H9 (cell line): ENCODE results near the gene CEP41. TPM values are rescaled to one million over a fixed set of nuclear protein-coding genes. Genes with fewer than 3 reads are reported as not detected.

Experiments
- DNase-seq: peaks from one replicate; pipeline ENCODE4 v3.0.0-alpha.2; 2017
- H2AFZ ChIP-seq: one replicate; pipeline ENCODE4 v1.6.1; 2013; ENCODE audit warnings: mild to moderate bottlenecking, low read length, control low read depth, moderate library complexity
- H2AK5ac ChIP-seq: 2 replicates; pipeline ENCODE4 v1.6.1; 2013; ENCODE audit warnings: low read length, control low read depth, mixed read lengths; ENCODE audit not compliant: insufficient read length
- H2BK120ac ChIP-seq: one replicate; pipeline ENCODE4 v1.6.1; 2013; ENCODE audit warnings: low read depth, mild to moderate bottlenecking, low read length, control low read depth, inconsistent platforms; ENCODE audit not compliant: poor library complexity, severe bottlenecking
- H2BK12ac ChIP-seq: 2 replicates; pipeline ENCODE4 v1.6.1; 2013; ENCODE audit warnings: low read length, control low read depth, mixed read lengths, low read depth; ENCODE audit not compliant: insufficient read length
- H2BK15ac ChIP-seq: 2 replicates; pipeline ENCODE4 v1.6.1; 2013; ENCODE audit warnings: low read depth, low read length, control low read depth
- H2BK20ac ChIP-seq: one replicate; pipeline ENCODE4 v1.6.1; 2013; ENCODE audit warnings: low read depth, mild to moderate bottlenecking, low read length, control low read depth, inconsistent platforms; ENCODE audit not compliant: poor library complexity, severe bottlenecking
- H2BK5ac ChIP-seq: 2 replicates; pipeline ENCODE4 v1.6.1; 2013; ENCODE audit warnings: low read length, control low read depth, mixed read lengths; ENCODE audit not compliant: insufficient read length
- H3K14ac ChIP-seq: 2 replicates; pipeline ENCODE4 v1.6.1; 2013; ENCODE audit warnings: low read length, control low read depth; ENCODE audit not compliant: insufficient read depth
- H3K18ac ChIP-seq: 2 replicates; pipeline ENCODE4 v1.6.1; 2013; ENCODE audit warnings: low read depth, mild to moderate bottlenecking, mixed read lengths, low read length, control low read depth; ENCODE audit not compliant: insufficient read length
- H3K23ac ChIP-seq: 2 replicates; pipeline ENCODE4 v1.6.1; 2013; ENCODE audit warnings: low read length, control low read depth, mixed read lengths, low read depth; ENCODE audit not compliant: insufficient read length
- H3K23me2 ChIP-seq: 2 replicates; pipeline ENCODE4 v1.6.1; 2013; ENCODE audit warnings: low read depth, mild to moderate bottlenecking, mixed read lengths, low read length, control low read depth; ENCODE audit not compliant: insufficient read length, poor library complexity, severe bottlenecking
- H3K27ac ChIP-seq: 2 replicates; pipeline ENCODE4 v1.5.1; 2013; ENCODE audit warnings: low read length, control low read depth, mixed read lengths, low read depth; ENCODE audit not compliant: insufficient read length
- H3K27me3 ChIP-seq: 2 replicates; pipeline ENCODE4 v1.6.1; 2013; ENCODE audit warnings: low read length, control low read depth, inconsistent platforms; ENCODE audit not compliant: insufficient read depth
- H3K4ac ChIP-seq: 2 replicates; pipeline ENCODE4 v1.6.1; 2013; ENCODE audit warnings: low read depth, mild to moderate bottlenecking, control low read depth, inconsistent platforms, low read length, moderate library complexity
- H3K4me1 ChIP-seq: 2 replicates; pipeline ENCODE4 v1.6.1; 2013; ENCODE audit warnings: low read length, control low read depth, inconsistent platforms; ENCODE audit not compliant: insufficient read depth
- H3K4me2 ChIP-seq: 2 replicates; pipeline ENCODE4 v1.6.1; 2013; ENCODE audit warnings: low read length, control low read depth, mixed read lengths; ENCODE audit not compliant: insufficient read length, insufficient read depth
- H3K56ac ChIP-seq: 2 replicates; pipeline ENCODE4 v1.6.1; 2013; ENCODE audit warnings: low read depth, mild to moderate bottlenecking, mixed read lengths, low read length, control low read depth; ENCODE audit not compliant: insufficient read length
- H3K79me1 ChIP-seq: 2 replicates; pipeline ENCODE4 v1.6.1; 2013; ENCODE audit warnings: low read depth, mild to moderate bottlenecking, moderate library complexity, low read length, control low read depth, inconsistent platforms; ENCODE audit not compliant: insufficient read depth, poor library complexity, severe bottlenecking
- H3K79me2 ChIP-seq: 2 replicates; pipeline ENCODE4 v1.6.1; 2013; ENCODE audit warnings: low read length, control low read depth, inconsistent platforms; ENCODE audit not compliant: insufficient read depth
- H3K9ac ChIP-seq: 2 replicates; pipeline ENCODE4 v1.6.1; 2013; ENCODE audit warnings: low read length, control low read depth, mixed read lengths; ENCODE audit not compliant: insufficient read length; ENCODE audit errors: extremely low read depth
- H3K9me3 ChIP-seq: one replicate; pipeline ENCODE4 v1.6.1; 2013; ENCODE audit warnings: low read depth, low read length, inconsistent platforms; ENCODE audit not compliant: control insufficient read depth
- H3T11ph ChIP-seq: one replicate; pipeline ENCODE4 v1.6.1; 2013; ENCODE audit warnings: mild to moderate bottlenecking, low read length, control low read depth, inconsistent platforms
- H4K20me1 ChIP-seq: one replicate; pipeline ENCODE4 v1.6.1; 2013; ENCODE audit not compliant: control insufficient read depth, insufficient read length, insufficient read depth
- H4K5ac ChIP-seq: 2 replicates; pipeline ENCODE4 v1.6.1; 2013; ENCODE audit warnings: low read depth, mild to moderate bottlenecking, mixed read lengths, low read length, control low read depth; ENCODE audit not compliant: insufficient read length
- H4K8ac ChIP-seq: replicated peaks from 2 replicates; pipeline ENCODE4 v1.6.1; 2013; ENCODE audit warnings: low read length, control low read depth, mixed read lengths, low read depth; ENCODE audit not compliant: insufficient read length
- H4K91ac ChIP-seq: 2 replicates; pipeline ENCODE4 v1.6.1; 2013; ENCODE audit warnings: low read depth, mild to moderate bottlenecking, moderate library complexity, mixed read lengths, low read length, control low read depth; ENCODE audit not compliant: insufficient read length
- H3K27ac Mint-ChIP-seq, 3 experiments: 2 replicates in 2 of 3; 3 replicates in 1 of 3; pipeline ENCODE4 v1.8.0; 2020 to 2021; ENCODE audit warnings: mixed read lengths in 3 of 3, mild to moderate bottlenecking in 1 of 3, moderate library complexity in 1 of 3
- H3K27me3 Mint-ChIP-seq: 2 replicates; pipeline ENCODE4 v1.8.0; 2021; ENCODE audit warnings: low read depth, mild to moderate bottlenecking, moderate library complexity, mixed read lengths
- H3K36me3 Mint-ChIP-seq, 3 experiments: 2 replicates in 2 of 3; 3 replicates in 1 of 3; pipeline ENCODE4 v1.8.0; 2020 to 2021; ENCODE audit warnings: low read depth in 3 of 3, mixed read lengths in 3 of 3; ENCODE audit not compliant: insufficient read depth in 1 of 3
- H3K4me1 Mint-ChIP-seq, 2 experiments: 2 replicates each; pipeline ENCODE4 v1.8.0; 2020; ENCODE audit warnings: mixed read lengths in 2 of 2
- H3K4me3 Mint-ChIP-seq, 2 experiments: 2 replicates in 1 of 2; 3 replicates in 1 of 2; pipeline ENCODE4 v1.8.0; 2020 to 2021; ENCODE audit warnings: mild to moderate bottlenecking in 2 of 2, mixed read lengths in 2 of 2, moderate library complexity in 1 of 2
- H3K9me3 Mint-ChIP-seq, 2 experiments: 2 replicates in 1 of 2; 3 replicates in 1 of 2; pipeline ENCODE4 v1.8.0; 2020; ENCODE audit warnings: mild to moderate bottlenecking in 2 of 2, mixed read lengths in 2 of 2, moderate library complexity in 1 of 2
- CTCF ChIP-seq: fragments of 200-600 bp; sonication (generic); conservative IDR thresholded peaks from 3 replicates; pipeline ENCODE4 v1.8.0; 2021; ENCODE audit warnings: antibody characterized with exemption, mild to moderate bottlenecking
- WGBS: extraction: QIAGEN DNeasy Blood & Tissue Kit; methylation state at CpG from one replicate; pipeline ENCODE4 v1.1.7; 2013; ENCODE audit warnings: missing lambda C conversion rate, low lambda C conversion rate, mixed read lengths; ENCODE audit not compliant: insufficient read length; ENCODE audit errors: extremely low coverage; 5-methylcytosine and 5-hydroxymethylcytosine counted together
- total RNA-seq: library from RNA; stranded (reverse); gene quantifications from 2 replicates; pipeline ENCODE4 v1.2.1, GENCODE V29; 2021

Gene CEP41
- total RNA-seq, 1 experiment from 2014 or later = 9.7 TPM

- Histone ChIP-seq H2AK5ac (no peak overlapping the region), H3K4me2 (no peak overlapping the region), H2BK15ac (no peak overlapping the region), H3K4ac (no peak overlapping the region), H4K5ac (no peak overlapping the region), H3K23me2 (no peaks in the 10 kb centered on the region), H2BK5ac (no peak overlapping the region), H3K14ac (no peak overlapping the region), H2BK120ac (no peak overlapping the region), H2BK12ac (no peak overlapping the region), H3T11ph (no peak overlapping the region), H3K79me1 (no peaks in the 10 kb centered on the region), H3K27ac (no peak overlapping the region), H3K23ac (no peak overlapping the region), H3K9me3 (no peaks in the 10 kb centered on the region), H4K20me1 (no peaks in the 10 kb centered on the region), H3K79me2 (no peaks in the 10 kb centered on the region), H3K4me1 (no peaks in the 10 kb centered on the region), H3K18ac (no peak overlapping the region), H3K56ac (no peak overlapping the region), H4K8ac (no peak overlapping the region), H2BK20ac (no peak overlapping the region), H3K9ac (no peak overlapping the region), H2AFZ (no peak overlapping the region), H3K27me3 (no peaks in the 10 kb centered on the region), H4K91ac (no peak overlapping the region)
- Mint-ChIP-seq H3K27me3 (no peaks in the 10 kb centered on the region), H3K4me1 (peaks cover 20 to 38% of the 10 kb centered on the region in 2 experiments), H3K9me3 (no peaks in the 10 kb centered on the region), H3K27ac (peak overlapping the region in 1 of 3 experiments; percentile 17; a peak in 2 of 7 replicates), H3K36me3 (peaks cover 0 to 8% (median 0%) of the 10 kb centered on the region in 3 experiments; a peak in 3 of 7 replicates), H3K4me3 (no peak overlapping the region)
- DNase-seq = no peak
- TF ChIP-seq CTCF = no peak
- WGBS = no CpG with 5 or more reads among the region's 7 CpGs
These were observed 43.6 kb downstream of the CEP41 start for GRCh38 chr7:130397051-130397757.
